Measurements from ENCODE around the gene BRD1.
A peak's percentile ranks its signal among the peaks of the same experiment; 100 is the strongest.

Gene BRD1

DNA sequence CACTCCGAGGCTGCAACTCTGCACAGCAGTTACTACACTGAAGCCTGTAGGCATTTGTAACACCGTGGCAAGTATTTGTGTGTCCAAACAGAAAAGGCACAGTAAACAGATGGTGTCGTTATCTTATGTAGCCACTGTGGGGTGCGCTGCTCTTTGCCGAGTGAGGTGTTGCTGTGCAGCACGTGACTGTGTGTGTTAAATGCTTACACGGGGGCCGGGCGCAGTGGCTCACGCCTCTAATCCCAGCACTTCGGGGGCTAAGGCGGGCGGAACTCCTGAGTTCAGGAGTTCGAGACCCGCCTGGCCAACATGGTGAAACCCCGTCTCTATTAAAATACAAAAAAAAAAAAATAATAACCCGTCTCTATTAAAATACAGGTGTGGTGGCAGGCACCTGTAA lies 37.5 kb upstream of the BRD1 start:
- Histone ChIP-seq H3K27ac (ENCODE audit: low read depth, low read length) (no peak overlapping the region), H3K36me3 (ENCODE audit: control insufficient read depth, insufficient read depth, low read length) (no peaks in the 10 kb centered on the region; the same call in 1 of the 2 replicates), H3K4me1 (ENCODE audit: control insufficient read depth, insufficient read depth, low read length) (0 out of 2 replicates have a peak, but pooled peaks cover 5% of the 10 kb centered on the region), H3K4me3 (ENCODE audit: low read depth, low read length) (no peak overlapping the region), H3K27me3 (ENCODE audit: control insufficient read depth, insufficient read depth, low read length) (no peaks in the 10 kb centered on the region), H3K9me3 (ENCODE audit: control insufficient read depth, insufficient read depth, low read length) (peaks cover 11% of the 10 kb centered on the region; the same call in 1 of the 2 replicates), H3K9ac (ENCODE audit: low read depth, low read length) (no peak overlapping the region)

DNA sequence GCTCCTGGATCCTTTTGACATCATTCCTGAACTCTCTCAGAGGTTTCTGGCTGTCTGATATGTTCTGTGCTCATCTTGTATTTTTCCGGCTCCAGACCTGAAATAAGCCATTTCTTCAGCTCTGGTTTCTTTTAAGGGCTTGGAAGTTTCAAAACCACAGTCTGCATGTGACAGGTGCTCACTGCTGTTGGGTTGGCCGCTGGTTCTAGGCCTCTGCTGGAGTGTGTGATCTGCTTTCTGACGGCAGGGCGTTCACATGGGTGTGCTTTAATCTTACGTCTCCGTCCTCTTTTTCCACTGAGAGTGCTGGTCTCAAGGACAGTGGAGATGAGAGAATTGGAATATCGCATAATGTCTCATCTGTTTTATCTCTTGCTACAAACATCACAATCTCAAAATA lies 36.3 kb upstream of the BRD1 start:
- Histone ChIP-seq H3K27ac (ENCODE audit: low read depth, low read length) (no peak overlapping the region), H3K9me3 (ENCODE audit: control insufficient read depth, insufficient read depth, low read length) (peaks cover 6% of the 10 kb centered on the region; the same call in 1 of the 2 replicates), H3K27me3 (ENCODE audit: control insufficient read depth, insufficient read depth, low read length) (no peaks in the 10 kb centered on the region), H3K4me1 (ENCODE audit: control insufficient read depth, insufficient read depth, low read length) (0 out of 2 replicates have a peak, but pooled peaks cover 5% of the 10 kb centered on the region), H3K36me3 (ENCODE audit: control insufficient read depth, insufficient read depth, low read length) (no peaks in the 10 kb centered on the region; the same call in 1 of the 2 replicates), H3K9ac (ENCODE audit: low read depth, low read length) (no peak overlapping the region), H3K4me3 (ENCODE audit: low read depth, low read length) (no peak overlapping the region)

DNA sequence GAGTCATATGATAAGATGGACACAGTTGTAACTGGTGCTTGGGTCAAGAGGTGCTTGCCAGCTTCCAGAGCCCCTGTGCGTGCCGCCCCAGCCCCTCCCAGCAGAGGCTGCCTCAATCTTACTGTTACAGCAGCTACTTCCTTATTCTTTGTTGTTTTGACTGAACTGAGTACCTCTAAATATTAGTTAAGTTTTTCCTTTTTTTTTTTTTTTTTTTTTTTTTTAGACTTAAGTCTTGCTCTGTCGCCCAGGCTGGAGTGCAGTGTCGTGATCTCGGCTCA lies 34.8 kb upstream of the BRD1 start:
- Histone ChIP-seq H3K4me1 (ENCODE audit: control insufficient read depth, insufficient read depth, low read length) (0 out of 2 replicates have a peak, but pooled peaks cover 5% of the 10 kb centered on the region), H3K27ac (ENCODE audit: low read depth, low read length) (no peak overlapping the region), H3K9ac (ENCODE audit: low read depth, low read length) (no peak overlapping the region), H3K9me3 (ENCODE audit: control insufficient read depth, insufficient read depth, low read length) (peaks cover 6% of the 10 kb centered on the region; the same call in 1 of the 2 replicates), H3K27me3 (ENCODE audit: control insufficient read depth, insufficient read depth, low read length) (no peaks in the 10 kb centered on the region), H3K4me3 (ENCODE audit: low read depth, low read length) (no peak overlapping the region), H3K36me3 (ENCODE audit: control insufficient read depth, insufficient read depth, low read length) (no peaks in the 10 kb centered on the region; the same call in 1 of the 2 replicates)

DNA sequence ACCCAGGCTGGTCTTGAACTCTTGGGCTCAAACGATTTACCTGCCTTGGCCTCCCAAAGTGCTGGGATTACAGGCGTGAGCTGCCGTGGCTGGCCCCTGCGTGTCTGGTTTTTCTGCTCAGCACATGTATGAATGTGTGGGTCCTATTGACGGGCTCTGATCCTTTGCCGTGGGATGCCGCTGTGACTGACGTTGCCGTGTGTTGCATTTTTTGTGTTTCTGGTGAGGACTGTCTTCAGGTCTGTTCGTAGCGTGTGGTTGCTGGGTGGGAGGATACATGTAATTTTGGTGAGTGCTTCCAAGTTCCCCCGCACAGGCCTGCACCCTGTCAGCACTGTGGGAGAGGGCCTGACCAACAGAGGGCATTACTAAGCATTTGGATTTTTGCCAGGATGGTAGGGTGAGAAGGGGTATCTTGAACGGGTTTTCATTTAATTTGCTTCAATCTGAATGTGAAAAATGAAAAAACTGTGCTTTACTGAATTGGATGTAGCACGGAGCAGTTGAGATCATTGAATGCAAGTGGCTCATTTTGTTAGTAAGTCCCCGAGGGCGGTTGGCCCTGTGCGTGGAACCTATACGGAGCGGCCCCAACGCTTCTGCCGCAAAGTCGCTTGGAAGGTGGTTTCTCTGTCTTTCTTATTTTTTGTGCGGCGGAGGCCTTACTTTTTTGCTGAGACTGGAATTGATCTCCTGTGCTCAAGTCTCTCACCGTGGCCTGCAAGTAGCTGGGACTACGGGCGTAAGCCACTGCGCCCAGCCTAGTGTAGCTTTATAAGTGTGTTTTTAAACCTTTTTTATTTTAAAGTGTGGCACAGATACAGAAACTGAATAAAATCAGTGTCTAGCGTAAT lies 34.2 kb upstream of the BRD1 start:
- Histone ChIP-seq H3K36me3 (ENCODE audit: control insufficient read depth, insufficient read depth, low read length) (no peaks in the 10 kb centered on the region), H3K9ac (ENCODE audit: low read depth, low read length) (no peak overlapping the region), H3K4me1 (ENCODE audit: control insufficient read depth, insufficient read depth, low read length) (0 out of 2 replicates have a peak, but pooled peaks cover 1% of the 10 kb centered on the region), H3K9me3 (ENCODE audit: control insufficient read depth, insufficient read depth, low read length) (peaks cover 6% of the 10 kb centered on the region; the same call in 1 of the 2 replicates), H3K27ac (ENCODE audit: low read depth, low read length) (no peak overlapping the region), H3K4me3 (ENCODE audit: low read depth, low read length) (no peak overlapping the region), H3K27me3 (ENCODE audit: control insufficient read depth, insufficient read depth, low read length) (no peaks in the 10 kb centered on the region)

DNA sequence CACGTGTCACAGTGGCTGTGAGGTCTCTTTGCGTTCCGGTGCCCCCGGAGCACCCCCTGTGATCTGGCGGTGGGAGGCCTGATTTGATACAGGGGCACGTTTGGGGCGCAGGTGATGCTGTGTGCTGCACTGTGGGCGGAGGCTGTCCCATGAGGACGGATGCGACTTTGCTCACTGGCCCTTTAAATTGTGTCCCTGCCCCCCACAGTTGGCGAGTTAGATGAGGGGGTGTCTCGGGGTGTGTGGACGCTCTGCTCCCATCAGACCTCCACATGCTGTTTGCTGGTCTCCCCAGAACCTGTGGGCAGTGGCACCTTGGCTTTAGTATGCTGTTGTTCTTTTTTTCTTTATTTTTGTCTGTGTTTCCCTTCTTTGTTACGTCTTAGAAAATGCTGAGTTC lies 31.2 kb upstream of the BRD1 start:
- Histone ChIP-seq H3K9me3 (ENCODE audit: control insufficient read depth, insufficient read depth, low read length) (no peaks in the 10 kb centered on the region), H3K9ac (ENCODE audit: low read depth, low read length) (no peak overlapping the region), H3K4me1 (ENCODE audit: control insufficient read depth, insufficient read depth, low read length) (peaks cover 17% of the 10 kb centered on the region), H3K4me3 (ENCODE audit: low read depth, low read length) (no peak overlapping the region), H3K27me3 (ENCODE audit: control insufficient read depth, insufficient read depth, low read length) (no peaks in the 10 kb centered on the region), H3K27ac (ENCODE audit: low read depth, low read length) (no peak overlapping the region), H3K36me3 (ENCODE audit: control insufficient read depth, insufficient read depth, low read length) (no peaks in the 10 kb centered on the region)

DNA sequence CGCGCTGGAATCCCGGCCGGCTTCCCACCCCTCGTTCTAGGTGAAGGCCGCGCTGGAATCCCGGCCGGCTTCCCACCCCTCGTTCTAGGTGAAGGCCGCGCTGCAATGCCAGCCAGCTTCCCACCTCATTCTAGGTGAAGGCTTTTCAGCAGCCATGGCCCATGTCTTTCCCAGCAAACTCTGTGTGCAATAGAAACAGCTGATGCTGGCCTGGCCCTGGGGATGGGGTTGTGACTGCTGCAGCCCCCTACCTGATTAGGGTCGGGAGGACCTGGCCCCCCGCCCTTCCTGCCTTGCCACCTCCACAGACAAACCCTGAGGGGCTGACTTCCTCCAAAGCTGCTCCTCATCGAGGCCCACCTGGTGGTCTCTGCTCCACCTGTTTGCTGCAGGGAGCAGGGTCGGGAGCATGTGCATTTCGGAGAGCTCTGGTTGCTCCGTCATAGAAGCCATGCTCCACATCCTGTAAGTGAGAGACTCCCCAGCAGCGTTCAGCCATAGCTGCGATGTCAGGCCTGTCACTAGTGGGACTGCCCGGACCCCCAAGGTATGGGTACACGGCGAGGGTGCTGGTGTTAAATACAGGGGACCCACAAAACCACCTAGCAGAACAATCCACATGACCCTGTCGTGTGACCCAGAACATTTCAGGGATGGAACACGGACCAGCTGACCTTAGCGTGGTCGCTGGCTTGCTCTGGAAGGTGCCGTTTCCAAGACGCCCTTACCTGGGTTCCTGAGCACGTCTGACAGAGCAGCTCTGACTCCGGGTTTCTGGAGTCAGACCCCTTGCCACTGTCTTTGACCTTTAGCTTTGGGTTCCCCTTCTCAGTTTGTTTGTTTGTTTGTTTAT lies 29.3 kb upstream of the BRD1 start:
- Histone ChIP-seq H3K4me1 (ENCODE audit: control insufficient read depth, insufficient read depth, low read length) (peaks cover 17% of the 10 kb centered on the region), H3K9ac (ENCODE audit: low read depth, low read length) (no peak overlapping the region), H3K27ac (ENCODE audit: low read depth, low read length) (no peak overlapping the region)

DNA sequence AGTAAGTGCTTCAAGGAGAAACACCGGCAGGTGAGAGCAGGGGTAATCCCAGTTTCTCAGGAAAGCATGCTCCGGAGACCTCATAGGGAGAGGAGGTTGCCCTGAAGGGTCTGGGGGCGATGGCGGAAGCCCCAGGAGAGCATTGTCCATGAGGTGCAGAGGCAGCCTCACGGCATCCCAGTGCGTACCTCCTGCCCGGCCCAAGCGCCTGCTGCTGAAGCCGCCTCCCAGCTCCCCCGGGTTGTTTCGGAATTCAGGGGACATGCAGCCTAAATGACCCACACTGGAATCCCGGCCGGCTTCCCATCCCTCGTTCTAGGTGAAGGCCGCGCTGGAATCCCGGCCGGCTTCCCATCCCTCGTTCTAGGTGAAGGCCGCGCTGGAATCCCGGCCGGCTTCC lies 28.7 kb upstream of the BRD1 start:
- H3K4me3 ChIP-seq (ENCODE audit: low read depth, low read length) = no peak overlapping the region
- no peak overlapping the region for H3K27ac ChIP-seq (ENCODE audit: low read depth, low read length)
- no peaks in the 10 kb centered on the region for H3K9me3 ChIP-seq (ENCODE audit: control insufficient read depth, insufficient read depth, low read length)
- H3K27me3 ChIP-seq (ENCODE audit: control insufficient read depth, insufficient read depth, low read length) = peaks cover 16% of the 10 kb centered on the region
- no peaks in the 10 kb centered on the region for H3K36me3 ChIP-seq (ENCODE audit: control insufficient read depth, insufficient read depth, low read length)
- peaks cover 17% of the 10 kb centered on the region for H3K4me1 ChIP-seq (ENCODE audit: control insufficient read depth, insufficient read depth, low read length)
- no peak overlapping the region for H3K9ac ChIP-seq (ENCODE audit: low read depth, low read length)

More for the DNA sequence above, 29.3 kb upstream of the BRD1 start:
- H3K9me3 ChIP-seq (ENCODE audit: control insufficient read depth, insufficient read depth, low read length) = no peaks in the 10 kb centered on the region
- peaks cover 9% of the 10 kb centered on the region for H3K27me3 ChIP-seq (ENCODE audit: control insufficient read depth, insufficient read depth, low read length)
- no peaks in the 10 kb centered on the region for H3K36me3 ChIP-seq (ENCODE audit: control insufficient read depth, insufficient read depth, low read length)
- H3K4me3 ChIP-seq (ENCODE audit: low read depth, low read length) = no peak overlapping the region

DNA sequence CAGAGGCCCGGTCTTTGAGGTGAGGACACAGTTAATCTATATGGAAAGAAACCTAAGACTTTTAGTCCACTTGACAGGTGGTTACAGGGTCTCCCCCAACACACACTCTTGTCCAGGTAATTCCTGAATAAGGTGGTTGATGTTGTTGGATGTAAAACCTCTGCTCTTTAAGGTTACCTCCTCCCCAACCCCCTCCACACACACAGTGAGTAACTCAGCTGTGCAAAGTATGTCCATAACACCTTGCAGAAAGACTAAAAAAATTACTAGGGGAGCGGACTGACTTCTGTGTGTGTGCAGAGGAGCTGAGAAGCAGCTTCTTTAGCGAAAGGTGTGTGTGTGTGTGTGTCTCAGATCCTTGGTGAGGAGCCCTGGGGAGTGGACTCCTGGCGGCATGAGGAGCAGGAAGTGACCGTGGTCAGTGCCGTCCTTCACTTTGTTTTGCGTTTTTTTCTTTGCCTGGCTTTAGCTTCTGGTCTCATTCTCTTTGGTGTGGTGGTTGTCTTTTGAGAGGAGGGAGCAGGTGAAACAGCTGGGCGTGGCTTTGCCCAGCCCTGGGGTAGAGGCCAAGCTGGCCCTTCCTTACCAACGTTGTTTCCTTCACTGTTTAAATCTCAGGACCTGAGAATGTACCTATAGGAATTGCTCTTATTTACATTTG lies 27.7 kb upstream of the BRD1 start:
- Histone ChIP-seq H3K27ac (ENCODE audit: low read depth, low read length) (no peak overlapping the region), H3K9me3 (ENCODE audit: control insufficient read depth, insufficient read depth, low read length) (no peaks in the 10 kb centered on the region), H3K4me1 (ENCODE audit: control insufficient read depth, insufficient read depth, low read length) (peaks cover 17% of the 10 kb centered on the region), H3K9ac (ENCODE audit: low read depth, low read length) (no peak overlapping the region), H3K4me3 (ENCODE audit: low read depth, low read length) (peak overlapping the region; percentile 98), H3K27me3 (ENCODE audit: control insufficient read depth, insufficient read depth, low read length) (peaks cover 25% of the 10 kb centered on the region), H3K36me3 (ENCODE audit: control insufficient read depth, insufficient read depth, low read length) (no peaks in the 10 kb centered on the region)

DNA sequence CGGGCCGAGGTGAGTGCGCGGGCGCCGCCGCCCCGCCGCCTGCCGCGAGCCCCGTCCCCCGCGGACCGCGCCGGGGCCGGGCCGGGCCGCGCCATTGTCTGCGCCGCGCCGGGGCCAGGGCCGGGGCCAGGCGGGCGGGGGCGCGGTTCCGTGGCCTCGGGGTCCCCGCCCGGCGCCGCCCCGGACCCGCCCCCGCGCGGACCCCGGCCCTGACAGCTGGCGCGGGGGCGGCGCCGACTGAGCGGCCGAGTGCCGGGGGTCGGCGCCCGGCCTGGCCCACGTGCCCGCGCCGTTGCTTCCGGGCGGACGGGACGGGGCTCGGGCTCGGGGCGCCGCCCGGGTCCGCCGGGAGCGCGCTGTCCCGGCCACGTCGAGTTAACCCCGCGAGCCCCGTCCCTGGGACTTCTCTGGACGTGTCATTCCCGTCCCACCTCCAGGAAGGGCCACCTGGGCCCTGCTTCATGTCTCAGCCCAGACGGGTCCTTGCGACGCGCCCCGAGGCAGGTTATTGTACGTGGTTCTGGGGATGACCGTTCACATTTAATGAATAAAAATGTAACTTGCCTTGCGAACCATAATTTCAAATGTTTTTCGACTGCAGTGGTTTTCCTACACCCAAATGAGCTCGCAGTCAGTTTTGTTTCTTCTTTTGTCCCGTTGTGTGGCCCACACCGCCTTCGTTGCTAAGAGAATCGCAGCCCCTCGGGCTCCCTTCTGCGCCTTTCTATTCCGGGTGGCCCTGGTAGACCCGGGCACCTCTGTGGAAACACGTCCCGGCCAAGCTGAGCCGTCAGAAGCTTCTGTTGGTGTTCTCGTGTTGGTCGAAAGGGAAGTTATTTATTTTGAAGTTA lies 26.5 kb upstream of the BRD1 start:
- peak overlapping the region; percentile 77 for H3K27ac ChIP-seq (ENCODE audit: low read depth, low read length)
- H3K9me3 ChIP-seq (ENCODE audit: control insufficient read depth, insufficient read depth, low read length) = no peaks in the 10 kb centered on the region
- H3K27me3 ChIP-seq (ENCODE audit: control insufficient read depth, insufficient read depth, low read length) = peaks cover 37% of the 10 kb centered on the region
- H3K9ac ChIP-seq (ENCODE audit: low read depth, low read length) = peak overlapping the region; percentile 73
- no peaks in the 10 kb centered on the region for H3K36me3 ChIP-seq (ENCODE audit: control insufficient read depth, insufficient read depth, low read length)
- H3K4me1 ChIP-seq (ENCODE audit: control insufficient read depth, insufficient read depth, low read length) = peaks cover 17% of the 10 kb centered on the region
- peak overlapping the region; percentile 98 for H3K4me3 ChIP-seq (ENCODE audit: low read depth, low read length)

Measured in HUES48 (cell line).